ENCODE results near the gene FXN.
A peak's percentile ranks its signal among the peaks of the same experiment; 100 is the strongest.
"Not testable (repeated sequence)": the region's sequence is repeated elsewhere in the genome, so short reads cannot be mapped to it uniquely, and the experiment has no call there.

The FXN gene

DNA sequence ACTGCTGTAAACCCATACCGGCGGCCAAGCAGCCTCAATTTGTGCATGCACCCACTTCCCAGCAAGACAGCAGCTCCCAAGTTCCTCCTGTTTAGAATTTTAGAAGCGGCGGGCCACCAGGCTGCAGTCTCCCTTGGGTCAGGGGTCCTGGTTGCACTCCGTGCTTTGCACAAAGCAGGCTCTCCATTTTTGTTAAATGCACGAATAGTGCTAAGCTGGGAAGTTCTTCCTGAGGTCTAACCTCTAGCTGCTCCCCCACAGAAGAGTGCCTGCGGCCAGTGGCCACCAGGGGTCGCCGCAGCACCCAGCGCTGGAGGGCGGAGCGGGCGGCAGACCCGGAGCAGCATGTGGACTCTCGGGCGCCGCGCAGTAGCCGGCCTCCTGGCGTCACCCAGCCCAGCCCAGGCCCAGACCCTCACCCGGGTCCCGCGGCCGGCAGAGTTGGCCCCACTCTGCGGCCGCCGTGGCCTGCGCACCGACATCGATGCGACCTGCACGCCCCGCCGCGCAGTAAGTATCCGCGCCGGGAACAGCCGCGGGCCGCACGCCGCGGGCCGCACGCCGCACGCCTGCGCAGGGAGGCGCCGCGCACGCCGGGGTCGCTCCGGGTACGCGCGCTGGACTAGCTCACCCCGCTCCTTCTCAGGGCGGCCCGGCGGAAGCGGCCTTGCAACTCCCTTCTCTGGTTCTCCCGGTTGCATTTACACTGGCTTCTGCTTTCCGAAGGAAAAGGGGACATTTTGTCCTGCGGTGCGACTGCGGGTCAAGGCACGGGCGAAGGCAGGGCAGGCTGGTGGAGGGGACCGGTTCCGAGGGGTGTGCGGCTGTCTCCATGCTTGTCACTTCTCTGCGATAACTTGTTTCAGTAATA, at the start of gene FXN:
FXN (plus strand) TSS at position 315 of the 871 bp plus-strand sequence; CDS start at position 346, 31 bp downstream.
- DNase-seq (ENCODE audit: low spot score): peak; percentile 81

DNA sequence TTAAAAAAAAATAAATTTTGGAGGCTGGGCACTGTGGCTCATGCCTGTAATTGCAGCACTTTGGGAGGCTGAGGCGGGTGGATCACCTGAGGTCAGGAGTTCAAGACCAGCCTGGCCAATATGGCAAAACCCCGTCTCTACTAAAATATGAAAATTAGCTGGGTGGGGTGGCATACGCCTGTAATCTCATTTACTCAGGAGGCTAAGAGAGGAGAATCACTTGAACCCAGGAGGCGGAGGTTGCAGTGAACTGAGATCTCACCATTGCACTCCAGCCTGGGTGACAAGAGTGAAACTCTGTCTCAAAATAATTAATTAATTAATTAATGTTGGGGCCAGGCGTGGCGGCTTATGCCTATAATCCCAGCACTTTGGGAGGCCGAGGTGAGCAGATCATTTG, 48.6 kb upstream of the FXN start:
- DNase-seq (ENCODE audit: low spot score): not testable (repeated sequence)

DNA sequence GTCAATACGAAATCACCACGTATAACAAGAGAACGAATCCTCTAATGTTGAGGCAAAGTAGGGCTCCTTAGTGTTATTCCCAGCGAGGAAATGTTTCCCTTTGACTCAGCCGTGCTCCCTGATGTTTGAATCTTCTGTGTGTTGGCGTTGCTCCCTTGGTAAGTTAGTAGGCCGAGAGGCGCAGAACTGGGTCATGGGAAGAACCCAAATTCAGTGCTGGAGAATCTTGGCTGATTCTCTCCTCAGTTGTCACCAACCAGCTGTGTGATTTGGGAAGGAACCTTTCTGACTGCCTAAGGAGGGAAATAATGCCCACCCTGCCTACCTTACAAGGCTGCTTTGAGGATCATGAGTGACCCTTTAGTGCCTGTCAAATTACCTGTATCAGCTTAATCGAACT, 44.1 kb upstream of the FXN start:
- DNase-seq (ENCODE audit: low spot score): no peak

DNA sequence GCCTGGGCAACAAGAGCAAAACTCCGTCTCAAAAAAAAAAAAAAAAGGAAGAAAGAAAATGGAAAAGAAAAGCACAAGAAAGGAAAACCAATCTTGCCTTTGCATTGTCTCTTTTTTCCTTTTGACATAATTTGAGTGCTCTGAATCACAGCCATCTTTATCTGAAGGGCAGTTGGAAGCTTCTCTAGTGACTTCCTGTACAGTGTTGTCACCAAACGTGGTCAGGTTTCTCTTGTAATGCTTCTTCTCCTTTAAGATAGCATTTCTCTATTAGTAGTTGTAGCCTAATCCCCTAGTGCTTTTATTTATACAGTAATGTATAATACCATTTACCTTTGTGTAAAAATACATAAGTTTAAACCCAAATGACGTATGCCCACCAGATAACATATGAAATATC, 39.8 kb upstream of the FXN start:
- no peak for DNase-seq (ENCODE audit: low spot score)

DNA sequence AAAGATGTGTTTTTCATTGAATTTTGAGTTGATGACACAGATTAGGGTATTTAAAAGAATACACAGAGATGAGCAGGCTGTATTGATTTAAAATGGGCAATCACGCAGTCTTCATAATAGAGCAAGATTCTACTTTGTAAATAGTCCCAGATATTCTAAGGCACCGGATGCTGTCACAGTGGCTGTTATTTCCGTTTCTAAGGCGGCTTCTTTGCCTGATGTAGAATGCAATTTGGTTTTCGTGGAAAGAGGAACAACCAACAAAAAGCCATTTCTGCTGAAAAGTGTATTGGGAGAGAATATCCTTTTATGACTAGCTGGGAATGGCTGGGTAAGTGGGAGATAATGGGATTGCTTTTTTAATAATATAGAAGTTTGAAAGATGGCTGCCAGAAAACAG, 39.1 kb upstream of the FXN start:
- DNase-seq (ENCODE audit: low spot score): no peak

DNA sequence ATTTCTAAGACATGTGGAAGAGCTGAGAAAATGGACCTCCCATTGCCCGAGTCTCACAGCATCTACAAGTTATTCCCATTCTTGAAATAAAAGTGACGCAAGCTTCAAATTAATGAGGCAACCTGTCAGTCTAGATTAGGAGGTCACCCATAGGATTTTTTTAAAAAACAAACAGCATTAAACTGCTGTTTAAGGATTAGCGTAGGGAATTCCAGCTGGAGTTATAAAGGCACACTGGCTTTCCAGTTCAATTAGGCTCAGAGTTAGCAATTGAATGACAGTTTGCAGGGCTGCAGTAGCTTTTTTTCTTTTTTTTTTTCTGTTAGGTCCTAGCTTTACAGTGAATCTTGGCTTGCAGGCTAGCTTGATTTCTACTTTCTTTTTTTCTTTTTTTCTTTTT, 37.9 kb upstream of the FXN start:
- no peak for DNase-seq (ENCODE audit: low spot score)

DNA sequence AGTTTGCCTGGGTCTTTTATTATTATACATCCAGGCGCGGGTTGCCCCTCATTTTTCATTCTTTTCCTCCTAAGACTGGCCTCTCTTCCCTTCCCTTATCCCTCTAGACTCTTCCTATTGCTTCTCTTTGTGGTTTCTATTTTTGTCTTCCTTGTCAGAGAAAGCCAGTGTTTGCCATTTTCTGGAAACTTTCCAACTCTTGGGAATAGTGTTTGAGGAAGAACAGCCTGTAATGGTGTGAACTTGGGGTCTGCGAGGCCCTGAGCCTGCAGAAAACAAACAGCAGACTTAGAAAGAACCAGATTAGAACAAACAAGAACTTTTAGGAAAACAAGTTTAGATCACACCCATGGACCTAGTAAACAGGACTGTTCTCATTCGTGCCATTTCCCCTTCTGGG, 37.2 kb upstream of the FXN start:
- no peak for DNase-seq (ENCODE audit: low spot score)

DNA sequence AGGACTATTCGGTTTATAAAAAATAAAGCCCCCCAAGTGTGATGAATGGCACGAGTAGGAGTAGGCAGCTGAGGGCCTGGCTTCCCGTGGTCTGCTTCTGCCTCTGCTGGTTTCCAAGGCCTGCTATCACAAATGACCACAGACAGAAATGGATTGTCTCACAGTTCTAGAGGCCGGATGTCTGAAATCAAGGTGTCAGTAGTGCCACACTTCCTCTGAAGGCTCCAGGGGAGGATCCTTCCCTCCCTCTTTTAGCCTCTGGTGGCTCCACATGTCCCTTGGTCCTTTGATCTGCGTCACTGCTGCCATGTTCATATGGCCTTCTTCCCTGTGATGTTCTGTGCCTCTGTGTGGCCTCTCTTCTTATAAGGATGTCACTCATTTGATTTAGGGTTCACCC, 36.7 kb upstream of the FXN start:
- no peak for DNase-seq (ENCODE audit: low spot score)

DNA sequence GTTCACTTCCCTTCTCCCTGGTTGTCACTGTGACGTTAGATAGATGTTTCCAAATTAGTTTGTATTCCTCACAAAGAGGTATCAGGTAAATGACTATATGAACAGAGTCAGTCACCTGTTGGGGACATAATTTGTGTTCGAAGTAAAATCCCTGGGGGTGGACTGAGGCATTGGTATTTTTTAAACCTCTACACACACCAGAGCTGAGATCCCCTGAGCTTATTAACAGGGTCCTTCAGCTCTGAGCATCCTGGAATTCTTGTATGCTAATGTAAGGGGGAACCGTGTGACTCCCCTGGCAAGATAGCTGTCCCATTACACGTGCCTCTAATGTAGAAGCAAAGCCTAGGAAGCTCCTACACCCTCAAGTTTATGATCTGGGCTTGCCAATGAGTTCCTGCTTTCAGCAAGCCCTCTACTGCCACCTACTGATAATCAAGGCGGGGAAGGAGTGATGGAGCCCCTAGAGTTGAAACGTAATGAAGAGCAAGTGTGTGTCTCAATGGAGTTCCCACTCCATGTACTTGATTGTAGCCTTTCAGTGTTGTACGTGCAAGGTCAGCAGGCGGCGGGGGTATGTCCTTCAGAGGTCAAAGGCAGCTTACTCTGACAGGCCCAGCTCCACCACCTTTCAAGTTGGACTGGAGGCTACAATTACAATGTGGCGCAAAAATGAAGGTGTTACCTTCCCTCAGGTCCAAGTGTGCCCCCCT, 36.0 kb upstream of the FXN start:
- peak; percentile 37 for DNase-seq (ENCODE audit: low spot score)

DNA sequence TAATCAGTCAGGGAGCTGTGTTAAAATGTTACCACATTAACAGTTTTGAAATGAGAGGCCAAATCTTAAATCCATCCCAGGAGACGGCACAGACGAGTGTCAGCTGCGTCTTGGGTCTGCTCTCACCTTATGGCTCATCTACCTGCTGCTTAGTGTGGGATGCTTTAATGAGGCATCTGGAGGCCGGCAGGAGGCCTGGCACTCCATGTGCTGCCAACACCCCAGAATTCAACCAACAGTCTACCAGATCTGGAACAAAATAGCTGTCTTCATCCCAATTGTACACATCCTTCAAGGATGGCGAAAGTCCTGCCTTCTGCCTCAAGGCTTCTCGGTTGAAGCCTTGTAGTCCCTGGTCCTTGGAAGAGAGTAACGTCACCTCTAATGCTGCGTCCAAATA, 33.6 kb upstream of the FXN start:
- no peak for DNase-seq (ENCODE audit: low spot score)

DNA sequence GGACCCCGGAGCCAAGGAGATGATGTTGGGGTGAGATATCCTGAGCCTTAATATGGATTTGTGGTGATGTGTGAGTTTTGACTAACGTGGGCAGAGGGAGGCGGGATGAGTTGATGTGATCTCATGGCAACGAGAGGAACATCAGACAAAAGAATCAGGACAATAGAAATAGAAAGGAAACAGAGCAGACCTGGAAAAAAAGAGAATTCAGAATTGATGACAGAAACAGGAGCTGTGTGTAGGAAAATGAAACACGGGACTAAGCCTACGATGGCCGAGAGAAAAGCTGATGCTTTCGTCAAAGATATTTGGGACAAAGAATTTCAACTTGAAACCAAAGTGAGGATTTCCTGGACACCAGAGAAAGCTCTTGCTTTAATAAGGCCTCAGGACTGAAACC, 32.5 kb upstream of the FXN start:
- no peak for DNase-seq (ENCODE audit: low spot score)

DNA sequence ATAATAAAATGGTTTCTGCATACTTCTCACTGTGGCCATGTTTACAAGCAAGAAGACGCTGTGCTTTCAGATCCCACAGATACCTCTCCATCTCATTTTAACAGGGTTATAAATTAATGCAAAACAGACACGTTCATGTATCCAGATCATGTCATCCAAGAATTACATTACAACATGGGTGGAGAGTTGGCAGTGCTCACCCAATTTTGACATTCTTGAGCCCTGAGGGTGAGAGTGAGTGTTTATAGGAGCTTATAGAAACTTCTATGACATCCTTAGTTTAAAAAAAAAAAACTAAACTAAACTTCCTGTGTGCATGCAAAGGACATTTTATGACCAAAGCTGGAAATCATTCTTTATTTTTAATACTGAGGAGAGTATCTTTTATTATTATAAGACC, 30.7 kb upstream of the FXN start:
- no peak for DNase-seq (ENCODE audit: low spot score)

DNA sequence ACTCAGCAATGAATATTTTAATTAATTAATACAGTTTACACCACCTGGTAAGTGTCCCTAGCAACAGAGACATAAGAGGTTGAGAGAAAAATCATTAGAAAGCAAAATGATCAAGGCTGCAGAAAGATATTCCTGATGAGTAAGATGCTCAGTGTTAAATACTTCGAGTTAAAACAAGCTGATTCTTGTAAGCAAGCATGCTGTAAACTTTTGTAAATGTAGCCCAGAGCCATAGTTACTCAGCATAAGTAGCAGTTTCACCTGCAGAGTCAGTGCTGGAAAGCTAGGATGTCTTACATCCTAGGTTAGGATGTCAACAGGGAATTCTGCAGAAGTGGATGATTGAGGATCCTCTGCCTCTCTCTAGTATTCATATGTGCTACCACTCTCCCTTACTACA, 25.8 kb upstream of the FXN start:
- DNase-seq (ENCODE audit: low spot score): no peak

DNA sequence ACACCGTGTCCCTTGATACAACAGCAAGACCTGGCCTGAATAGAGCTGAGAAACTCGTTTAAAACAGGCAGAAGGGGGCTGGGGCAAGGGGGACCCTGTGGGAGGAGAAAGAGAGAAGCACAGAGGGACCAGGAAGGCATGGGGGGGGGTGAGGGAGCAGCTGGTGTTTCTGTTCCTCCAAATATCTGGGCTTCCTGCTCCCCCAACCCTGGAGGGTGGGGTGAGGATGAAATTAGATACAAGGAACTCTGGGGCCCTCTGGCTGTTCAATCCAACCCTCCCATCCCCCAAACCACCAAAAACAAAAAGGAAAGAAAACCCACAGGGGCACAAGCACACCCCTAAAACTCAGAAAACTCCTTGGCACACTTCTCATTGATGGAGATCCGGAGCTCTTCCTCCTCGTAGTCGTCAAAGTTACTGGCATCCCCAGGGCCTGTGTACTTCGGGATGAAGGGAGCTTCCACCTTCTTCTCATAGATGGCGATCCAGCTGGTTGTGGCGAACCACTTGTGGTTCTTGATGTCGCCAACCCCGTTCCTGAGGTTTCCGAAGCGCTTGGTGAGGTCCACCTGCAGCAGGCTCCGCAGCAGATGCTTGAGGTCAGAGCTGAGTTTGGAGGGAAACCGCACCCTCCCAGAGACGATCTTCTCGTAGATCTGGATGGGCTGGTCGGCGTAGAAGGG, 22.7 kb upstream of the FXN start:
- no peak for DNase-seq (ENCODE audit: low spot score)

DNA sequence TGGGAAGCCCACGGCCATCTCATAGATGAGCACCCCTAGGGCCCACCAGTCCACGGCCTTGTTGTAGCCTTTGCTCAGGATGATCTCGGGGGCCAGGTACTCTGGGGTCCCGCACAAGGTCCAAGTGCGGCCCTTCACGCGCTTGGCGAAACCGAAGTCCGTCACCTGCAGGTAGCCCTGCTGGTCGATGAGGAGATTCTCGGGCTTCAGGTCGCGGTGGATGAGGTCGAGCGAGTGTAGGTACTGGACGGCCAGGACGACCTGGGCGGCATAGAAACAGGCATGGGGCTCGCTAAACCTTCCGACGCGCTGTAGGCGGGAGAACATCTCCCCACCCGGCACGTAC, 22.2 kb upstream of the FXN start:
- DNase-seq (ENCODE audit: low spot score): no peak

DNA sequence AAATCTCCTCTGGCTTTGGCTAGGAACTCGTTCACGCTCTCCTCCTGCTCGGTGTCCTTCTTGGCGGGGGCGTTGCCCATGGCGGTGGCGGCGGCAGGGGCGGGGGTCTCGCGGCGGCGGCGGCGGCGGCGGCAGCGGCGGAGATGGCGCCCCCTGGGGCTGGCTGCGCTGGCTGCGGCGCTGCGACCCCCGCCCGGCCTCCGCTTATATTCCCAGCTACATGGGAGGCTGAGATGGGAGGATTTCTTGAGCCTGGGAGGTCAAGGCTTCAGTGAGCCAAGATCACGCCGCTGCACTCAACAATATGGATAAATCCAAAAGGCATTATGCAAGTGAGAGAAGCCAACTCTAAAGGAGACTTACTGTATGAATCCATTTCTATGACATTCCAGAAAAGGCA, 21.5 kb upstream of the FXN start, which contains the start of gene PRKACG:
PRKACG (minus strand) TSS at position 101 of the 400 bp plus-strand sequence; CDS start at position 80, 21 bp downstream.
- DNase-seq (ENCODE audit: low spot score): no peak

DNA sequence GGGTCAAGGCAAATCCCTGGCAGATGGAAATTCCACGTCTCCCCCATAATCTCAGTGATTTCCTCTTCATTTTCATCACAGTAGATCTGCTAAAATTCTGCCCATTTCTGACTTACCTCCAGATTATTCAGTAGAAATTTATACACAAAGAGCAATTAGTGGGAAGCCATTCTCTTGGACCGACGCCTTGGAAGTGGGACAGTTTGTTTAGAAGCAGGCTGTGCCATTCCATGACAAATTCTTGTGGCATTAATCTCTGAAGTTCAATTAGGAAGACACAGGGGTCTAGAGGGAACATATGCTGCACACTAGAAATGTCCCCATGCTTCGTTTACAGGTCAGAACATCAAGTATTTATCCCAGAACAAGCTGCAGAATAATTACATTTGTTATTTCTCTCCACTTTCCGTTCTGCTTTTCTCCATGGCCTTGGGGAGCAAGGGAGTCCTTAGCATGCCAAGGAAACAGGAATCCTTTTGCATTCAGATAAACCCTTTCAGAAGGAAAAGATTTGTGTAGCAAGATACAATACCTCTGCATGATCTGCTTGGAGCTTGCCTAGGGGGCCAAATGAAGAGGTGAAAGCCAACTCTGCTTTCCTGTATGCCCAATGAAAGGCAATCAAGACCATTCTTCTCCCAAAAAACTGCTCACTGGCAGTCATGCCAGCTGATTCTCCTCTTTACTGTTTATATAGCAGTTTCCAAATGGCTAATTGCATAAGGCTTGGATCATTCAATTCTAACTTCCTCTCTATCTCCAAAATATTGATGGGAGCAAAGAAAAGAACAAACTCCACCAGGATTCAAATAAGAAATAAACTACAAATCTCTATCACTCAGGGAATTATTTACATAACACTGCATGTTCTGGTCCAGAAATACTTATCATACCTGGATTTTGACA, 19.1 kb upstream of the FXN start:
- DNase-seq (ENCODE audit: low spot score): no peak

DNA sequence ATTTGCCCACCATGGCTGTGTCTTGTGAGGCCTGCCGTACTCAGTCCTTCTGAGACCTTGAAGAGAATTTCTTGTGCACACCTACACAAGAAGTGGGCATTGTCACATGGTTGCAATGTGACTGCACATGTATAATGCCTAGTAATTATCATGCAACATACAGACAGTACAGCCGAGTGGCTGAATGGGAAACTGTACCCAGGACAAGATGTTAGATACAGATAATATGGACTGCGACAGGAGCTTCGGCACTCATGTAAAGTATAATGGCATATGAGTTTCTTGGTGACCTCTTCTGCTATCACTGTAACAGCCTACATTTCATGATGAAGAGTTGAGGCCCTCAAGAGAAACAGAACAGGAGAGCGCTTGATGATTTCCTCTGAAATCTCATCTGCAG, 16.8 kb upstream of the FXN start:
- no peak for DNase-seq (ENCODE audit: low spot score)

DNA sequence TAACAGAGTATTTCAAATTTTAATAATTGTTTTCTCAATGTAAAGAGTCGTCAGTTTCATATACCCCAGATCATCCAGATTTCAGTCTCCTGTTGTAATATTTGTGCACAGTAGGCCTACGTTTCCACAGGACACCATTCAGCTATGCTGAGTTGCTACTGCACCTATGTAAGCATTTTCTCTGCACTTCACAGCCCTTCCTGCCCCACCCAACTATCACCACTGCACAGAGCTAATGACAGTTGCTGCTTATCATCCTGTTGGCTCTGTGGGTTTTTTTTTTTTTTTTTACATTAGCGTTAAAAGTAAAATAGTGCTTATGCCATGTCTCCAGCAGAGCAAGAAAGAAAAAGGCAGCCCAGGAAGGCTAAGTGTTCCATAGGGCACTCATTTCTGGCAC, 15.7 kb upstream of the FXN start:
- DNase-seq (ENCODE audit: low spot score): no peak

DNA sequence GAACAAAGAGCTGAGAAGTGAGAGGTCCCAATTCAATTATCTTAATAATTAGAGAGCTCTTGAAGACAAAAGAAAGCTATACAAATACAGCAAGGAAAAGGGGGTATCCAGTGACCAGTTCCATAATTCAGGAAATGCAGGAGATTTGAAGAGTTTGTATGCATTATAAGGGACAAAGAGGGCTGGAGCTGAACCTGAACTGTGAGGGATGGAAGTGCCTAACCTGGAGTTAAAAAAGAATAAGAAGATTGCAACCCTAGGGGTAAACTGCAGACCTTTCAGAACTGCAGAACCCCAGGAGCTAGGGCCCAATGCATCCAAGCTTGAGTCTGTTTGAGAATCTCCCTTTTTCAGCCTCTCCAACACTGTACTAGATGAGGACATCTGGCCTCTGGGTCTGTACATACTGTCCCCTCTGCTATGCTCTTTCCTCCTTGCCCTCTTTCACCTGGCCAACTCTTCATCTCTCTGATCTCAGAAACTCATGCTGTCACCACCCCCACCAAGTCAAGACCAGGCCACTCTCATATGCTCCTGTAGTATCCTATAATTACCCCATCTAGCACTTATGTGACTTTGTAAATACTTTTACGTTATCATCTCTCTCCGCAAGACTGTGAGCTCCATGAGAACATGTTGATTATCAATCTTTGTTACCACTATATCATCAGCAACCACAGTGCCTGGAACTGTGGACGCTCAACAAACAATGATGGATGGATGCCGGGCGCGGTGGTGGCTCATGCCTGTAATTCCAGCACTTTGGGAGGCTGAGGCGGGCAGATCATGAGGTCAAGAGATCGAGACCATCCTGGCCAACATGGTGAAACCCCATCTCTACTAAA, 15.0 kb upstream of the FXN start:
- no peak for DNase-seq (ENCODE audit: low spot score)

DNA sequence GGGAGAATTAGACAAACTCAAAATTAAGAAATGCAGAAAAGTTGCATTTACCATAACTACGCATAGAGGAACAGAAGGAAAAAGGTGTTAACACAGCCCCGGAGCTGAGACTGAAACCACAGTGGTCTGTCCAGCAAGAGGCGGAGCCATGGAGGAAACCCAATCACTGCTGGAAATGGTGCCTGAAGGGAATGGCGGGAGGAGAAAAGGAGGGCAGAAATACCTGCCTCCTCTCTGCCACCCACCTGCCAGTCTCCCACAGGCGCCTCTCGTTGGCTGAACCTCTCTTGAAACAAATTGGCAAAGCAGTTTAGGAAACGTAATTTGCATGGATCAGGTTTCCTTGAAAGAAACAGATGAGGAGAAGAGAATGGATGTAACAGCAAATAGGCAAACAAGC, 11.9 kb upstream of the FXN start:
- DNase-seq (ENCODE audit: low spot score): no peak

Data from LoVo (cell line).